Heart left ventricle (tissue), 16 donors: ENCODE data around the gene MYBPH. TPM values are rescaled to one million over a fixed set of nuclear protein-coding genes. Genes with fewer than 3 reads are reported as not detected.

Source experiments
- ATAC-seq, 4 donors: fragments of 200-7000 bp; cut with Tn5 transposase; one replicate each; pipeline ENCODE4 v1.9.1; 2020 to 2022; ENCODE audit warnings: moderate library complexity in 4 of 4, mild to moderate bottlenecking in 3 of 4, moderate number of reproducible peaks in 1 of 4
- DNase-seq, 5 donors: peaks; one replicate each; pipeline ENCODE4 v3.0.0-alpha.2; 2020
- H3K27ac ChIP-seq, 12 donors: fragments of 200-600 bp; sonication (generic) in 4 of 12; one replicate each; pipeline versions ENCODE4 v1.5.0 to v1.8.0; 2016 to 2022; ENCODE audit warnings: mild to moderate bottlenecking in 2 of 12
- H3K27me3 ChIP-seq, 9 donors: fragments of 200-600 bp; sonication (generic) in 2 of 9; one replicate each; pipeline versions ENCODE4 v1.5.1 to v1.8.0; 2016 to 2022; ENCODE audit warnings: mild to moderate bottlenecking in 3 of 9
- H3K36me3 ChIP-seq, 9 donors: fragments of 200-600 bp; sonication (generic) in 2 of 9; one replicate each; pipeline versions ENCODE4 v1.5.0 to v1.8.0; 2018 to 2022; ENCODE audit warnings: mild to moderate bottlenecking in 2 of 9
- H3K4me1 ChIP-seq, 12 donors: fragments of 200-600 bp; sonication (generic) in 4 of 12; one replicate each; pipeline versions ENCODE4 v1.5.0 to v1.8.0; 2016 to 2022; ENCODE audit warnings: mild to moderate bottlenecking in 3 of 12
- H3K4me3 ChIP-seq, 12 donors: fragments of 200-600 bp; sonication (generic) in 4 of 12; one replicate each; pipeline versions ENCODE4 v1.5.0 to v1.8.0; 2017 to 2022; ENCODE audit warnings: mild to moderate bottlenecking in 9 of 12, moderate library complexity in 4 of 12
- H3K9me3 ChIP-seq, 12 donors: fragments of 200-600 bp; sonication (generic) in 4 of 12; one replicate each; pipeline versions ENCODE4 v1.5.0 to v1.8.0; 2016 to 2022; ENCODE audit warnings: mild to moderate bottlenecking in 1 of 12
- CTCF ChIP-seq, 12 donors: fragments of 200-600 bp; sonication (generic) in 4 of 12; IDR thresholded peaks; one replicate each; pipeline versions ENCODE4 v1.5.0 to v1.8.0; 2018 to 2022; ENCODE audit warnings: antibody characterized with exemption in 12 of 12, mild to moderate bottlenecking in 5 of 12
- POLR2A ChIP-seq, 2 donors: fragments of 450-650 bp; IDR thresholded peaks; one replicate each; pipeline ENCODE4 v1.6.1; 2017; ENCODE audit warnings: antibody characterized with exemption in 2 of 2, mild to moderate bottlenecking in 2 of 2, moderate library complexity in 2 of 2
- WGBS, 4 donors: extraction: QIAGEN DNeasy Blood & Tissue Kit in 2 of 4; methylation state at CpG; one replicate each; pipeline versions ENCODE4 v1.1.5 to v1.1.7; 2013 to 2018; 5-methylcytosine and 5-hydroxymethylcytosine counted together
- intact Hi-C, 10 donors: fragments of 100-400 bp; cut with DNase I; formaldehyde crosslinking; loops; one replicate each; pipeline versions ENCODE4 v1.11.1 to v1.14.2; 2022
- polyA plus RNA-seq, 2 donors: library from polyadenylated mRNA; stranded (reverse); fragments of 200-250 nt; gene quantifications; one replicate each; pipeline ENCODE4 v1.2.3, GENCODE V29; 2013
- total RNA-seq, 9 donors: library from RNA; depleted of rRNA in 2 of 9; stranded (reverse); fragments of >200 nt in 2 of 9; fragmentation: NEBNext Ultra II Directional in 3 of 9; extraction: Animal tissue kit (Norgen Biotek cat#: 25700) in 3 of 9; gene quantifications; one replicate each; pipeline versions ENCODE4 v1.1.0 to v1.2.4, GENCODE V29; 2016 to 2023
- donor health status: ischemic (EF 13 %, LVEDD 7.1; RV severe dilation, severe dysfunction).
- donor health status: healthy with polysubstance abuse.
- donor health status: DM: no; HTN: yes; CAD: no.
- donor health status: DM: no; HTN: no; CAD: no.
- donor health status: ischemic (EF 25% LVEDD 6.9; RV normal size, moderate dysfunction).
- donor health status: ischemic (EF 25% LVEDD 5.7; RV mildly dilated, moderate dysfunction).
- donor health status: healthy.
- donor health status: DM: yes; HTN: yes; CAD: no.
- donor health status: ischemic (EF 35%, LVEDD 5.7; RV mildly dilated, moderate dysfunction).
- donor health status: nonischemic (EF 11% LVEDD 7.7; RV severe dilation, severe dysfunction).
- donor health status: DM: yes; HTN: yes; CAD: no.
- donor health status: PGD.
- donor health status: ischemic (EF 29% LVEDD 5.4; RV normal size, mild dysfunction).
- donor health status: nonischemic (EF 23%, LVEDD 6.1; RV moderate dilation, normal function).

The MYBPH gene
- total and polyA plus RNA-seq, 11 donors, result 0.32 TPM; not detected in 10

DNA sequence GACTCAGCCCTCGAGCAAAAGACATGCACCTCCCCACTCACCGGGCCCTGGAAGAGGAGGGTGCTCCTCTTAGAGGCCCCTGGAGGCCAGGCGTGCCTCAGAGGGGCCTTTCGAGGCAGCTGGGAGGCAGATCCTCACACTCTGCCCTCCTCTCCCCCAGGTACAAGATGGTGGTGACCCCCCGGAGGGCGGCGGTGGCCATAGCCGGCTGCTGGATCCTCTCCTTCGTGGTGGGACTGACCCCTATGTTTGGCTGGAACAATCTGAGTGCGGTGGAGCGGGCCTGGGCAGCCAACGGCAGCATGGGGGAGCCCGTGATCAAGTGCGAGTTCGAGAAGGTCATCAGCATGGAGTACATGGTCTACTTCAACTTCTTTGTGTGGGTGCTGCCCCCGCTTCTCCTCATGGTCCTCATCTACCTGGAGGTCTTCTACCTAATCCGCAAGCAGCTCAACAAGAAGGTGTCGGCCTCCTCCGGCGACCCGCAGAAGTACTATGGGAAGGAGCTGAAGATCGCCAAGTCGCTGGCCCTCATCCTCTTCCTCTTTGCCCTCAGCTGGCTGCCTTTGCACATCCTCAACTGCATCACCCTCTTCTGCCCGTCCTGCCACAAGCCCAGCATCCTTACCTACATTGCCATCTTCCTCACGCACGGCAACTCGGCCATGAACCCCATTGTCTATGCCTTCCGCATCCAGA lies 10.4 kb downstream of the MYBPH start:
- no peaks in the 10 kb centered on the region for H3K4me1 ChIP-seq
- no peak overlapping the region for H3K27ac ChIP-seq
- H3K9me3 ChIP-seq, result no peaks in the 10 kb centered on the region
- no peak for TF ChIP-seq POLR2A (IDR thresholded peaks at IDR 0.05)
- TF ChIP-seq CTCF (IDR thresholded peaks at IDR 0.05), result no peak
- H3K4me3 ChIP-seq, result no peak overlapping the region
- no peak for ATAC-seq
- DNase-seq, result peak in 1 of 5 donors; percentile 38
- intact Hi-C loops, result no loop called here
- WGBS, 4 donors, result 92 to 94% (median 93%) methylated on average over 26 to 28 of the region's 28 CpGs
- H3K36me3 ChIP-seq, result peaks cover 0 to 5% (median 0%) of the 10 kb centered on the region in 9 donors
- peaks cover 0 to 3% (median 0%) of the 10 kb centered on the region in 9 donors for H3K27me3 ChIP-seq

- no peak for TF ChIP-seq CTCF (IDR thresholded peaks at IDR 0.05)
- no peak for TF ChIP-seq POLR2A (IDR thresholded peaks at IDR 0.05)
- WGBS, 4 donors, result 61 to 80% (median 70%) methylated on average over 7 of the region's 7 CpGs
- Histone ChIP-seq H3K9me3 (no peaks in the 10 kb centered on the region), H3K27ac (no peak overlapping the region), H3K4me1 (no peaks in the 10 kb centered on the region), H3K4me3 (no peak overlapping the region), H3K36me3 (peaks cover 0 to 5% (median 0%) of the 10 kb centered on the region in 9 donors), H3K27me3 (peaks cover 0 to 3% (median 0%) of the 10 kb centered on the region in 9 donors)
- DNase-seq (peak in 1 of 5 donors; percentile 4), ATAC-seq (no peak)
- intact Hi-C loops, result no loop called here
Observed at GRCh38 chr1:203163891-203164635, 11.6 kb downstream of the MYBPH start.

DNA sequence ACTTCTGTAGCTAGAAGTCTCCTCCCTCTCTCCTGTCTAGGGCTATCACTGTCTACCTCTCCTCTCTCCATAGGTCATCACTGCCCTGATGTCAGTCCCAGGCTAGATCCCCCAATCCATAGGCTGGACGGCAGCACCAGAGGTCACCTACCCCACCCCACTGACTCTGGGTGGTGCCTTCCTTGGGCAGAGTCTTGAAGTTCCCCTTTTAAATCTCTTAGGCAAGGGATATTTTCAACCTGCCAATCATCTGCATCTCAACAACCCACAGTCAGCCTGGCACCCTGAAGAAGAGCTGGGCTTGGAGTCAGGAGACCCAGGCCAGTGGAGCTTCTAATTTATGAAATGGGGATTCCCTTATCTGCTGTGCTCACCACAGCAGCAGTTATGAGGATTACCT lies 13.2 kb downstream of the MYBPH start:
- Histone ChIP-seq H3K36me3 (peaks cover 0 to 5% (median 0%) of the 10 kb centered on the region in 9 donors), H3K9me3 (no peaks in the 10 kb centered on the region), H3K4me3 (no peak overlapping the region), H3K27ac (no peak overlapping the region), H3K4me1 (no peaks in the 10 kb centered on the region), H3K27me3 (peaks cover 0 to 3% (median 0%) of the 10 kb centered on the region in 9 donors)
- peak in 2 of 5 donors; percentile 9 to 37 for DNase-seq
- WGBS, 4 donors, result 69 to 77% (median 74%) methylated on average over 1 of the region's 1 CpG
- intact Hi-C loops, result no loop called here
- ATAC-seq, result no peak
- no peak for TF ChIP-seq POLR2A (IDR thresholded peaks at IDR 0.05)
- no peak for TF ChIP-seq CTCF (IDR thresholded peaks at IDR 0.05)

DNA sequence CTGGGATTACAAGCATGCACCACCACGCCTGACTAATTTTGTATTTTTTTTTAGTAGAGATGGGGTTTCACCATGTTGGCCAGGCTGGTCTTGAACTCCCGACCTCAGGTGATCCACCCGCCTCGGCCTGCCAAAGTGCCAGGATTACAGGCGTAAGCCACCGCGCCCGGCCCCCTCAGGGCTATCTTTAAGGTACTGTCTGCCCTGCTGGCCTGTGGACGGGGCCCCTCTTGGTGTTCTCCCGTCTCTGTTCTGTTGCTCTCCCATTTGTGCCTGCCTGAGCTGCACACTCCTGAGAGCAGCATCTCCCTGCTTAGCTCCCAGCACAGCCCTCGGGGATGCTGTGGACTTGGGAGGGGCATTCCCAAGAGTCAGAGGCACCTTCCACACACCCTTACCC lies 13.9 kb downstream of the MYBPH start:
- Histone ChIP-seq H3K27me3 (peaks cover 0 to 3% (median 0%) of the 10 kb centered on the region in 9 donors), H3K36me3 (peaks cover 0 to 5% (median 0%) of the 10 kb centered on the region in 9 donors), H3K4me1 (peaks cover 0 to 1% (median 0%) of the 10 kb centered on the region in 12 donors), H3K9me3 (no peaks in the 10 kb centered on the region), H3K27ac (no peak overlapping the region), H3K4me3 (no peak overlapping the region)
- no peak for TF ChIP-seq POLR2A (IDR thresholded peaks at IDR 0.05)
- no peak for TF ChIP-seq CTCF (IDR thresholded peaks at IDR 0.05)
- peak in 2 of 5 donors; percentile 13 to 33 for DNase-seq
- WGBS, 4 donors, result 91 to 98% (median 93%) methylated on average over 10 to 11 of the region's 11 CpGs
- intact Hi-C loops, result no loop called here
- no peak for ATAC-seq
